Mononuclear cell (primary cell): ENCODE measurements around the gene ZIC3. TPM values are rescaled to one million over a fixed set of nuclear protein-coding genes. Genes with fewer than 3 reads are reported as not detected.

ENCODE experiments used
- H3K27me3 ChIP-seq: 2 replicates; pipeline ENCODE4 v1.6.0; 2011; ENCODE audit warnings: low read length, control low read depth; ENCODE audit not compliant: insufficient read depth
- H3K4me1 ChIP-seq: 2 replicates; pipeline ENCODE4 v1.5.1; 2011; ENCODE audit warnings: mild to moderate bottlenecking, low read length, control low read depth; ENCODE audit not compliant: insufficient read depth
- H3K4me3 ChIP-seq: 2 replicates; pipeline ENCODE4 v1.5.1; 2011; ENCODE audit warnings: mild to moderate bottlenecking, low read length, moderate library complexity
- H3K9me3 ChIP-seq: 2 replicates; pipeline ENCODE4 v1.5.1; 2011; ENCODE audit warnings: low read depth, mild to moderate bottlenecking, control low read depth, low read length
- total RNA-seq: library from RNA; depleted of rRNA; stranded (reverse); fragments of >200 nt; gene quantifications from one replicate; pipeline ENCODE4 v1.2.3, GENCODE V29; 2012

The ZIC3 gene
- total RNA-seq, 1 donor = not detected

- H3K27me3 ChIP-seq = peaks cover 74% of the 10 kb centered on the region
- H3K9me3 ChIP-seq = no peaks in the 10 kb centered on the region
- H3K4me3 ChIP-seq = no peak overlapping the region
- H3K4me1 ChIP-seq = peaks cover 4% of the 10 kb centered on the region
Measured at GRCh38 chrX:137566746-137567679, 1.1 kb downstream of the ZIC3 start.

GRCh38 chrX:137567682-137568232, 1.8 kb downstream of the ZIC3 start:
- H3K9me3 ChIP-seq = no peaks in the 10 kb centered on the region
- H3K4me1 ChIP-seq = peaks cover 4% of the 10 kb centered on the region
- no peak overlapping the region for H3K4me3 ChIP-seq
- H3K27me3 ChIP-seq = peaks cover 74% of the 10 kb centered on the region

- Histone ChIP-seq H3K4me1 (peaks cover 4% of the 10 kb centered on the region), H3K27me3 (peaks cover 77% of the 10 kb centered on the region), H3K4me3 (no peak overlapping the region), H3K9me3 (no peaks in the 10 kb centered on the region)
Measured at GRCh38 chrX:137568741-137569469, 3.0 kb downstream of the ZIC3 start.

DNA sequence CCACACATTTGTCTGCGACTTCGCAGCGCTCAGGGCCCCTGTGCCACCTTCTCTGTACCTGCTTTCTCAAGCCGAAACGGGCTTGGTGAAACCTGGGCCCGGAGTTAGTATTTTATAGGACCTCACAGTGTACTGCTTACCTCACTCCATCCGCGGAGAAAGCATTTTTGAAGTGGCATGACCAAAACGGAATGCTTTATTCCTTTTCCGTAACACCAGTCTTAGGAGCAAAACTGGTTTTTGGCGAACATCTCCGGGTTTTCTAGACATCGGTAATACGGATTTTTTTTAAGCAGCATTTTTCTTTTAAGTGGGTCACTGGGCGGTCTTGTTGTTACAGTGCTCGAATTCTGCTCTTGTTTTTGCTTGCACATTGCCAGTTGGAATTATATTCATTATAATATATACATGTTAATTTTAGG, 3.6 kb downstream of the ZIC3 start:
- Histone ChIP-seq H3K9me3 (no peaks in the 10 kb centered on the region), H3K27me3 (peaks cover 74% of the 10 kb centered on the region), H3K4me1 (peaks cover 4% of the 10 kb centered on the region), H3K4me3 (no peak overlapping the region)

GRCh38 chrX:137573324-137574101, 7.6 kb downstream of the ZIC3 start:
- no peaks in the 10 kb centered on the region for H3K4me1 ChIP-seq
- no peak overlapping the region for H3K4me3 ChIP-seq
- H3K9me3 ChIP-seq = no peaks in the 10 kb centered on the region
- peaks cover 67% of the 10 kb centered on the region for H3K27me3 ChIP-seq

GRCh38 chrX:137574102-137574783, 8.3 kb downstream of the ZIC3 start:
- Histone ChIP-seq H3K4me3 (no peak overlapping the region), H3K9me3 (no peaks in the 10 kb centered on the region), H3K4me1 (no peaks in the 10 kb centered on the region), H3K27me3 (peaks cover 64% of the 10 kb centered on the region)

DNA sequence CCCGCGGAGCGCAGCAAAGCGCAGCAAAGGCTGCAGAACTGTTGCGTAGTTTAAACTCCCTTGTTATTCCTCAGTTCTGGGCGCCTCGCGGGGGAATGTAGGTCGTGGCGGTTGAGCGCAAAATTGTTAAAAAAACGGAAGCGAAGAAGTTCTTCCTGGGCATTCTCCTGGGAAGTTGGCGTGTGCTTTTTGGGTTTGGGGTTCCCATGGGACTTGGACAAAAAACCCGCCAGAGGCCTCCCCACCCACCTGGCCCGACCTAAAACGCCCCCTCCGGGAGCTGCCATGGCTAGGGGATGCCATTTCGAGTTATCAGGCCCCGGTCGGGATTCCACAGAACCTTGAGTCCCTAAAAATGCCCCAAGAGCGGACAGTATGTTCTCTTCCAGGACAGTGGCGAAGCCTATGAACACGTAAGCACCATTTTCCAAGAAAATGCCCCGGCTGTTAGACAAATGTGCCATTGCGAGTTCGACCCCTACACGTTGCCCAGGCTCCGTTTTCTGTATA, 8.9 kb downstream of the ZIC3 start:
- Histone ChIP-seq H3K4me1 (no peaks in the 10 kb centered on the region), H3K4me3 (no peak overlapping the region), H3K9me3 (no peaks in the 10 kb centered on the region), H3K27me3 (peaks cover 58% of the 10 kb centered on the region)

- H3K4me1 ChIP-seq = no peaks in the 10 kb centered on the region
- H3K27me3 ChIP-seq = peaks cover 49% of the 10 kb centered on the region
- H3K9me3 ChIP-seq = no peaks in the 10 kb centered on the region
- no peak overlapping the region for H3K4me3 ChIP-seq
Measured at GRCh38 chrX:137575596-137576255, 9.8 kb downstream of the ZIC3 start.

- Histone ChIP-seq H3K27me3 (no peaks in the 10 kb centered on the region), H3K4me3 (no peak overlapping the region), H3K9me3 (no peaks in the 10 kb centered on the region), H3K4me1 (no peaks in the 10 kb centered on the region)
Measured at GRCh38 chrX:137587151-137587550, 21.2 kb downstream of the ZIC3 start.

- Histone ChIP-seq H3K9me3 (no peaks in the 10 kb centered on the region), H3K4me1 (no peaks in the 10 kb centered on the region), H3K27me3 (no peaks in the 10 kb centered on the region), H3K4me3 (no peak overlapping the region)
Measured at GRCh38 chrX:137600769-137601168, 34.8 kb downstream of the ZIC3 start.
